ENCODE measurements around the gene MECP2.

DNA sequence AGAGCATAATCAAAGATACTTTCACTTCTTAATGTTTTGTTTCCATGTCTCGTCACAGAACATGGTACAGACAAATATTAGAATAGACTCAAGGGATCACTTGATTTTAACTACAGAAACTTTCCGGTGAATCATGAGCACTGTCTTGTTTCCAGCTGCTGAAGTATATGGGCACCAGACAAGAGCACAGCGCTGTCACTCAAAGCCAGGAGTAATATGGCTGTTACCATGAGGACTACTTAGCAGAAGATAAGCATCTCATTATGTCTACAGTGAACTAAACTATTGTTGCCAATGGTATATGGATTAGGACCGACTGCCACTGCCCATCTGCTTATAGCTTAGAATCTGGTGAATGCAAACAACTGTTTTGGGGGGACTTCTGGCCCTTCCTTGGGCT, 34.3 kb downstream of the MECP2 start:
- TF ChIP-seq, protein P1, sequence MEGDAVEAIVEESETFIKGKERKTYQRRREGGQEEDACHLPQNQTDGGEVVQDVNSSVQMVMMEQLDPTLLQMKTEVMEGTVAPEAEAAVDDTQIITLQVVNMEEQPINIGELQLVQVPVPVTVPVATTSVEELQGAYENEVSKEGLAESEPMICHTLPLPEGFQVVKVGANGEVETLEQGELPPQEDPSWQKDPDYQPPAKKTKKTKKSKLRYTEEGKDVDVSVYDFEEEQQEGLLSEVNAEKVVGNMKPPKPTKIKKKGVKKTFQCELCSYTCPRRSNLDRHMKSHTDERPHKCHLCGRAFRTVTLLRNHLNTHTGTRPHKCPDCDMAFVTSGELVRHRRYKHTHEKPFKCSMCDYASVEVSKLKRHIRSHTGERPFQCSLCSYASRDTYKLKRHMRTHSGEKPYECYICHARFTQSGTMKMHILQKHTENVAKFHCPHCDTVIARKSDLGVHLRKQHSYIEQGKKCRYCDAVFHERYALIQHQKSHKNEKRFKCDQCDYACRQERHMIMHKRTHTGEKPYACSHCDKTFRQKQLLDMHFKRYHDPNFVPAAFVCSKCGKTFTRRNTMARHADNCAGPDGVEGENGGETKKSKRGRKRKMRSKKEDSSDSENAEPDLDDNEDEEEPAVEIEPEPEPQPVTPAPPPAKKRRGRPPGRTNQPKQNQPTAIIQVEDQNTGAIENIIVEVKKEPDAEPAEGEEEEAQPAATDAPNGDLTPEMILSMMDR (conservative IDR thresholded peaks at IDR 0.05; ENCODE audit: low read depth, low read length): no peak
- TF ChIP-seq EZH2 (IDR thresholded peaks at IDR 0.05; ENCODE audit: low read length, unreplicated experiment): no peak
- no peak for TF ChIP-seq EZH2phosphoT487 (IDR thresholded peaks at IDR 0.05; ENCODE audit: borderline replicate concordance, low read length)

Data from PC-3 (cell line).